Astrocyte of the spinal cord (primary cell): ENCODE data around the gene MUC2.

Experiments
- DNase-seq: peaks from one replicate; pipeline ENCODE4 v3.0.0; 2011; ENCODE audit warnings: low read depth, low spot score
- H3K4me3 ChIP-seq: 2 replicates; pipeline ENCODE4 v1.5.1; 2011; ENCODE audit warnings: low read depth, mild to moderate bottlenecking, low read length, moderate library complexity
- CTCF ChIP-seq: IDR thresholded peaks from 2 replicates; pipeline ENCODE4 v1.5.1; 2012; ENCODE audit warnings: low read depth, mild to moderate bottlenecking, low read length, inconsistent platforms
- in situ Hi-C: cut with HindIII; loops from 2 replicates; pipeline ENCODE4 v1.10.0; 2017; ENCODE audit warnings: low sequenced_read_pairs

MUC2 gene

DNA sequence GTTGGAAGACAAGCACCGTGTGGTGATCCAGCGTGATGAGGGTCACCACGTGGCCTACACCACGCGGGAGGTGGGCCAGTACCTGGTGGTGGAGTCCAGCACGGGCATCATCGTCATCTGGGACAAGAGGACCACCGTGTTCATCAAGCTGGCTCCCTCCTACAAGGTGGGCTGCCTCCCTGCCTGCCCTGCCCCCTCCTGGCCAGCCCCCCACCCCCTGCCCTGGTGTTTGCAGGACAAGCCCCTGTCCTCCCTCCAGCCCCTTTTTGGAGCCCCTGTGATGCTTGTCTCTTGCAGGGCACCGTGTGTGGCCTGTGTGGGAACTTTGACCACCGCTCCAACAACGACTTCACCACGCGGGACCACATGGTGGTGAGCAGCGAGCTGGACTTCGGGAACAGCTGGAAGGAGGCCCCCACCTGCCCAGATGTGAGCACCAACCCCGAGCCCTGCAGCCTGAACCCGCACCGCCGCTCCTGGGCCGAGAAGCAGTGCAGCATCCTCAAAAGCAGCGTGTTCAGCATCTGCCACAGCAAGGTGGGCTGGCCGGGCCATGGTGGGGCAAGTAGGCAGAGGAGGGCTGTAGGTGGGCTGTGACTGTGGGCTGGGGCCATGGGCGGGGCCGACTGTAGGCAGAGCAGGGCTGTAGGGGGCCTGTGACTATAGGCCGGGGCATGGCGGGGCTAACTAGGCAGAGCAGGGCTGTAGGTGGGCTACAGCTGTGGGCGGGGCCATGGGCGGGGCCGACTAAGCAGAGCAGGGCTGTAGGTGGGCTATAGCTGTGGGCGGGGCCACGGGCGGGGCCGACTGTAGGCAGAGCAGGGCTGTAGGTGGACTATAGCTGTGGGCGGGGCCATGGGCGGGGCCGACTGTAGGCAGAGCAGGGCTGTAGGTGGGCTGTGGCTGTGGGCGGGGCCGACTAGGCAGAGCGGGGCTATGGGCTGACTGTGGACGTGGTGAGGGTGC lies 13.6 kb downstream of the MUC2 start:
- TF ChIP-seq CTCF = no peak
- in situ Hi-C loops = no loop called here
- DNase-seq = no peak
- H3K4me3 ChIP-seq = no peak overlapping the region

DNA sequence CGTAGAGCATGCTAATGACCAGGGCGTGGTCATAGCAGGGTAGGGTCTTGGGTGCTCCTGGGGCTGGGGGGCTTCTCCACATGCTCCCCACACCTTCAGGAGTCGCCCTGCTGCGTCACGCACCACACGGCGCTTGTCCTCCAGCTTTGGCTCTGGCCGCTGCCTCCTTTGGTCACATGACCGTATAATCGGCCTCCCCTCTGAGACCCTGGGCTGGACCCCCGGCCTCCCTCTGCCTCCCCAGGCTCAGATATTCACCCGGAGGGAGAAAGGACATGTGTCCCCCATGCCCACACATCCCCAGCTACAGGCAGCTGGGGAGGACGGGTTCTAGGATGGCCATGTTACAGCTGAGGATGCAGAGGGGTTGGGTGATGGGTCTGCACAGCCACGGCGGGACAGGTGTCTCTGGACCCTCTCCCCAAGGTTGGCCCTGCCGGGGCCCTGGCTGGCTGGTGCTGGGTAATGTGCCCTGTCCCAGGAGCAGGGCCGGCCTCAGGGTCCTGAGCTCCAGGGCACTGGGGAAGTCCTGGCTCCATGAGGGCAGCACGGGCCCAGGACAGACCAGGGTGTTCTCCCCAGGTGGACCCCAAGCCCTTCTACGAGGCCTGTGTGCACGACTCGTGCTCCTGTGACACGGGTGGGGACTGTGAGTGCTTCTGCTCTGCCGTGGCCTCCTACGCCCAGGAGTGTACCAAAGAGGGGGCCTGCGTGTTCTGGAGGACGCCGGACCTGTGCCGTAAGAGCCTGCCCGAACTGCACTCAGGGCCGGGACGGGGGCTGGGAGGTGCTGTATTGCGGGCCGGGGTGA lies 14.5 kb downstream of the MUC2 start:
- TF ChIP-seq CTCF = no peak
- in situ Hi-C loops = no loop called here
- H3K4me3 ChIP-seq = no peak overlapping the region
- no peak for DNase-seq

DNA sequence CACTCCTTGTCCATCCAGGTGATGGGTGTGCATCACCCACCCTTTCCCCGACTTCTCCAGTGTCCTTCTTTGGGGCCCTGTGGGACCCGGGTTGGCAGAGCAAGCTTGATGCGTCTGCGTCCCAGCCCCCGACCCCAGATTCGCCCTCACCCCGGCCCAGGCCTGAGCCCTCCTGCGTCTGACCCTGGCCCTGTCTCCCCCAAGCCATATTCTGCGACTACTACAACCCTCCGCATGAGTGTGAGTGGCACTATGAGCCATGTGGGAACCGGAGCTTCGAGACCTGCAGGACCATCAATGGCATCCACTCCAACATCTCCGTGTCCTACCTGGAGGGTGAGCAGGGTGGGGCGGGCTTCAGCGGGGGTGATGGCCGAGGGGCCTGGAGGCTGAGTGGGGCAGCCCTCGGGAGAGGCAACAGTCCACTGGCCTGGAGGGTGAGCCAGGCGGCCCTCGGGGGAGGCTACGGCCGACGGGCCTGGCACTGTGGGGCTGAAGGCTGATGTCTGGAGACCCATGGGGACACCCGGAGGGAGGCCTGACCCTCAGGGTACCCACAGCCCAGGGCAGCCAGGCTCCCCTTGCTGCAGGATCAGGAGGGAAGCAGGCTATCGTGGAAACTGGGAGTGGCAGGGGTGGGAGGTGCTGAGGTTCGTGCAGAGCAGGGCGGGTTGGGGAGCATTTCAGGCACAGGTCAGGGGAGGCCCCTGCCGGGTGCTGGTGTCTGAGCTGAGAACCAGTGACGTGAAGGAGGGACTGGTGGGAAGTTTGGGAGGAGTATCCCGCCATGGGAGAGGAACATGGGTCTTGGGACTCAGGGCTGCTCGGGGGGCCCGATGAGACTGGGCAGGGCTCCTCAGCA lies 15.3 kb downstream of the MUC2 start:
- TF ChIP-seq CTCF = no peak
- DNase-seq = no peak
- in situ Hi-C loops = no loop called here
- H3K4me3 ChIP-seq = no peak overlapping the region

- TF ChIP-seq CTCF = no peak
- in situ Hi-C loops = no loop called here
- H3K4me3 ChIP-seq = no peak overlapping the region
- no peak for DNase-seq
Observed at GRCh38 chr11:1090600-1091331, 16.1 kb downstream of the MUC2 start.

DNA sequence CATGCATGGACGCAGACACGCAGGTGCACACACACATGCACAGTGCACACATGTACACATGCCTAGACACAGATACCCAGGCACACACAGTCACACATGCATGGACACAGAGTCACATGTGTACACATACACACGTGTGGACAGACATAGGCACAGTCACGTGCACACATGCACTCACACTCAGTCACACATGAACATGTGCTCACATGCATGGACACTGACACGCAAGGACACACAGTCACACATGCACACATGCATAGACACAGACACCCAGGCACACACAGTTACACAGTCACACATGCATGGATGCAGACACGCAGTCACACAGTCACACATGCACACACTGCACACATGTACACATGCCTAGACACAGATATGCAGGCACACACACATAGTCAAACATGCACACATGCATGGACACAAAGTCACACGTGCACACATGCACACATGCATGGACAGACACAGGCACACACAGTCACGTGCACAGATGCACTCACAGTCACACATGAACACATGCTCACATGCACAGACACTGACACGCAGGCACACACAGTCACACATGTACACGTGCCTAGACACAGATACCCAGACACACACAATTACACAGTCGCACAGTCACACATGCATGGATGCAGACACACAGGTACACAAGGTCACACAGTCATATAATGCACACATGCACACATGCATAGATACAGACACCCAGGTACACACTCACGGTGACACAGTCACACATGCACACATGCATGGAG lies 16.8 kb downstream of the MUC2 start:
- no peak for DNase-seq
- TF ChIP-seq CTCF = no peak
- in situ Hi-C loops = no loop called here
- H3K4me3 ChIP-seq = no peak overlapping the region
